Adipocyte (in vitro differentiated cells): ENCODE measurements around the gene PRICKLE1.

Experiments
- DNase-seq: peaks from one replicate; pipeline ENCODE4 v3.0.0-alpha.2; 2015; ENCODE audit warnings: low read depth
- H3K27me3 ChIP-seq: replicated peaks from 2 replicates; pipeline ENCODE4 v1.7.0; 2013; ENCODE audit warnings: mild to moderate bottlenecking, low read length, moderate library complexity; ENCODE audit not compliant: control insufficient read depth, insufficient read depth
- H3K36me3 ChIP-seq: 2 replicates; pipeline ENCODE4 v1.7.0; 2013; ENCODE audit warnings: low read length, mild to moderate bottlenecking, moderate library complexity; ENCODE audit not compliant: control insufficient read depth, insufficient read depth, severe bottlenecking
- H3K4me1 ChIP-seq: 2 replicates; pipeline ENCODE4 v1.7.0; 2013; ENCODE audit warnings: mild to moderate bottlenecking, low read length, moderate library complexity; ENCODE audit not compliant: control insufficient read depth, insufficient read depth
- H3K4me3 ChIP-seq: 2 replicates; pipeline ENCODE4 v1.7.0; 2013; ENCODE audit warnings: mild to moderate bottlenecking, low read length, moderate library complexity
- H3K9ac ChIP-seq: 2 replicates; pipeline ENCODE4 v1.7.0; 2013; ENCODE audit warnings: mild to moderate bottlenecking, low read length, moderate library complexity
- H3K9me3 ChIP-seq: 2 replicates; pipeline ENCODE4 v1.7.0; 2013; ENCODE audit warnings: mild to moderate bottlenecking, low read length, moderate library complexity; ENCODE audit not compliant: control insufficient read depth

The PRICKLE1 gene

GRCh38 chr12:42420395-42420794 lies 169.2 kb downstream of the PRICKLE1 start:
- no peaks in the 10 kb centered on the region for H3K36me3 ChIP-seq
- no peak for DNase-seq
- no peaks in the 10 kb centered on the region for H3K27me3 ChIP-seq
- no peaks in the 10 kb centered on the region for H3K9me3 ChIP-seq
- no peak overlapping the region for H3K9ac ChIP-seq
- no peak overlapping the region for H3K4me3 ChIP-seq
- H3K4me1 ChIP-seq = peaks cover 19% of the 10 kb centered on the region

GRCh38 chr12:42410340-42410739 lies 179.2 kb downstream of the PRICKLE1 start:
- H3K27me3 ChIP-seq = no peaks in the 10 kb centered on the region
- no peaks in the 10 kb centered on the region for H3K4me1 ChIP-seq
- H3K9ac ChIP-seq = no peak overlapping the region
- no peaks in the 10 kb centered on the region for H3K9me3 ChIP-seq
- no peak for DNase-seq
- no peak overlapping the region for H3K4me3 ChIP-seq
- H3K36me3 ChIP-seq = no peaks in the 10 kb centered on the region

- no peaks in the 10 kb centered on the region for H3K27me3 ChIP-seq
These were observed 180.1 kb downstream of the PRICKLE1 start for GRCh38 chr12:42409471-42409870.

GRCh38 chr12:42407306-42407705 lies 182.2 kb downstream of the PRICKLE1 start:
- Histone ChIP-seq H3K27me3 (no peaks in the 10 kb centered on the region), H3K9me3 (no peaks in the 10 kb centered on the region), H3K4me1 (no peaks in the 10 kb centered on the region), H3K9ac (no peak overlapping the region), H3K4me3 (no peak overlapping the region), H3K36me3 (peaks cover 14% of the 10 kb centered on the region)
- DNase-seq = no peak

More at GRCh38 chr12:42409471-42409870, 180.1 kb downstream of the PRICKLE1 start:
- Histone ChIP-seq H3K4me3 (no peak overlapping the region), H3K36me3 (peaks cover 4% of the 10 kb centered on the region), H3K9me3 (no peaks in the 10 kb centered on the region), H3K9ac (no peak overlapping the region), H3K4me1 (no peaks in the 10 kb centered on the region)
- no peak for DNase-seq
